OCI-LY3 (cell line): Measurements from ENCODE around the gene RGS6.

Experiments
- H2AFZ ChIP-seq: fragments of 200-600, 300-600 bp; shearing (Covaris generic); 2 replicates; pipeline ENCODE4 v1.6.0; 2014; ENCODE audit warnings: antibody characterized with exemption, low read depth, low read length
- H3K27ac ChIP-seq: fragments of 200-600, 300-600 bp; sonication (generic); 2 replicates; pipeline ENCODE4 v1.5.1; 2014; ENCODE audit warnings: mild to moderate bottlenecking, low read length, moderate library complexity, mixed read lengths
- H3K27me3 ChIP-seq: fragments of 200-600, 300-600 bp; sonication (generic); 2 replicates; pipeline ENCODE4 v1.6.1; 2014; ENCODE audit warnings: low read depth, low read length, mixed read lengths
- H3K36me3 ChIP-seq: fragments of 200-600, 300-600 bp; sonication (generic); replicated peaks from 2 replicates; pipeline ENCODE3; 2014; ENCODE audit warnings: low read depth, low read length, mixed read lengths
- H3K4me1 ChIP-seq: fragments of 300-600, 200-600 bp; sonication (generic); 2 replicates; pipeline ENCODE4 v1.6.1; 2014; ENCODE audit warnings: low read length, mixed read lengths
- H3K4me2 ChIP-seq: fragments of 200-600, 300-600 bp; sonication (generic); 2 replicates; pipeline ENCODE4 v1.6.1; 2014; ENCODE audit warnings: low read length, mixed read lengths
- H3K4me3 ChIP-seq: fragments of 300-600, 200-600 bp; sonication (generic); 2 replicates; pipeline ENCODE4 v1.5.1; 2014; ENCODE audit warnings: antibody characterized with exemption, mild to moderate bottlenecking, low read length, moderate library complexity
- H3K79me2 ChIP-seq: fragments of 300-600, 200-600 bp; shearing (Covaris generic); 2 replicates; pipeline ENCODE4 v1.6.1; 2014; ENCODE audit warnings: mild to moderate bottlenecking, low read length, mixed read lengths
- H3K9ac ChIP-seq: fragments of 300-600, 200-600 bp; shearing (Covaris generic); 2 replicates; pipeline ENCODE4 v1.6.0; 2014; ENCODE audit warnings: mild to moderate bottlenecking, low read length, moderate library complexity
- H3K9me3 ChIP-seq: fragments of 200-600, 300-600 bp; shearing (Covaris generic); 2 replicates; pipeline ENCODE4 v1.6.1; 2014; ENCODE audit warnings: low read length, mixed read lengths; ENCODE audit not compliant: insufficient read depth
- H4K20me1 ChIP-seq: fragments of 200-600, 300-600 bp; sonication (generic); 2 replicates; pipeline ENCODE4 v1.6.1; 2016; ENCODE audit warnings: low read length, mixed read lengths; ENCODE audit not compliant: insufficient read depth
- EZH2phosphoT487 ChIP-seq: fragments of 200-600 bp; shearing (Covaris generic); IDR thresholded peaks from 2 replicates; pipeline ENCODE4 v1.6.1; 2018; ENCODE audit warnings: antibody characterized with exemption, mixed run types, low read depth
- TF ChIP-seq, protein P1 (sequence below): fragments of 200-600, 300-600 bp; sonication (generic); IDR thresholded peaks from 2 replicates; pipeline ENCODE4 v1.5.1; 2014; ENCODE audit warnings: antibody characterized with exemption, low read length, low read depth

Gene RGS6

DNA sequence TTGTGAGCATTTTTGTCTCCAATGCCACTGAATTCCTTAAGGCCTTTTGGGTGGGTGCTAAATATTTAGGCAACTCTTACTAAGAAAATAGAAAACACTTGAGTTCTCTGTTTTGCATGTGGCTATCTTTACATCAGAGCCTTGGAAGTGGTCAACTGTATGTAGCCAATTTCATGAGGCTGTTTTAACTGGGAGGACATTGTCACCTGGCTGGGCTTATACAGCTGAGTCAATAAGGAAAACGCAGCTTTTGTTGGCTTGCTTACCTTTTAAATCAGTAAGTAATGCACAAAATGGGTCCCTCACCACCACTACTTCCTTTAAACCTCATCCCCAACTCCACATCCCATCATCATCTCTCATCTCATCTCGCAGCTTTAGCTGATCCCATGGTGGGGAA is 194.3 kb downstream of the RGS6 start:
- no peaks in the 10 kb centered on the region for H3K9me3 ChIP-seq
- H3K4me2 ChIP-seq = no peak overlapping the region
- no peak for TF ChIP-seq EZH2phosphoT487
- TF ChIP-seq, protein P1, sequence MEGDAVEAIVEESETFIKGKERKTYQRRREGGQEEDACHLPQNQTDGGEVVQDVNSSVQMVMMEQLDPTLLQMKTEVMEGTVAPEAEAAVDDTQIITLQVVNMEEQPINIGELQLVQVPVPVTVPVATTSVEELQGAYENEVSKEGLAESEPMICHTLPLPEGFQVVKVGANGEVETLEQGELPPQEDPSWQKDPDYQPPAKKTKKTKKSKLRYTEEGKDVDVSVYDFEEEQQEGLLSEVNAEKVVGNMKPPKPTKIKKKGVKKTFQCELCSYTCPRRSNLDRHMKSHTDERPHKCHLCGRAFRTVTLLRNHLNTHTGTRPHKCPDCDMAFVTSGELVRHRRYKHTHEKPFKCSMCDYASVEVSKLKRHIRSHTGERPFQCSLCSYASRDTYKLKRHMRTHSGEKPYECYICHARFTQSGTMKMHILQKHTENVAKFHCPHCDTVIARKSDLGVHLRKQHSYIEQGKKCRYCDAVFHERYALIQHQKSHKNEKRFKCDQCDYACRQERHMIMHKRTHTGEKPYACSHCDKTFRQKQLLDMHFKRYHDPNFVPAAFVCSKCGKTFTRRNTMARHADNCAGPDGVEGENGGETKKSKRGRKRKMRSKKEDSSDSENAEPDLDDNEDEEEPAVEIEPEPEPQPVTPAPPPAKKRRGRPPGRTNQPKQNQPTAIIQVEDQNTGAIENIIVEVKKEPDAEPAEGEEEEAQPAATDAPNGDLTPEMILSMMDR = no peak
- no peak overlapping the region for H3K27ac ChIP-seq
- no peaks in the 10 kb centered on the region for H3K79me2 ChIP-seq
- no peaks in the 10 kb centered on the region for H3K4me1 ChIP-seq
- H3K4me3 ChIP-seq = no peak overlapping the region
- H4K20me1 ChIP-seq = no peaks in the 10 kb centered on the region
- H2AFZ ChIP-seq = no peak overlapping the region
- peaks cover 32% of the 10 kb centered on the region for H3K27me3 ChIP-seq
- no peak overlapping the region for H3K9ac ChIP-seq
- no peaks in the 10 kb centered on the region for H3K36me3 ChIP-seq

DNA sequence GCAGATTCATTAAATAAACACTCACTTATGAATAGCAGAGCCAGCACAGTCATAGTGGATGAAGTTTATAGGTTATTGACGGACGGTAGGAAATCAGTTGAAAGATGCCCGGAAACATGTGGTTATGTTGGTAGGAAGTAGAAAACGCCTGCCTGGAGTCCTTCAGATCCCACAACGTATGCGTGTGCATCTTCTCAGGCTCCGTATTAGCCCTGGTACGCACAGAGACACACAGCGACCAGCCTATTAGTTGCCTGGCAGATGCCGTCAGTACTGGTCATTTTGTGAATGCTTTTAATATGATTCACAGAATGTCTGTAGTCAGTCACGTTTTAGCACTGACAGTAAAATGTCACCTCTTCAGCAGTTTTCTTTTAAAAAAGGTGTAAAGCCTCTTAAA is 196.4 kb downstream of the RGS6 start:
- no peaks in the 10 kb centered on the region for H3K36me3 ChIP-seq
- no peaks in the 10 kb centered on the region for H3K4me1 ChIP-seq
- H3K9ac ChIP-seq = no peak overlapping the region
- H3K4me2 ChIP-seq = no peak overlapping the region
- H4K20me1 ChIP-seq = no peaks in the 10 kb centered on the region
- H2AFZ ChIP-seq = no peak overlapping the region
- peaks cover 30% of the 10 kb centered on the region for H3K27me3 ChIP-seq
- H3K4me3 ChIP-seq = no peak overlapping the region
- H3K9me3 ChIP-seq = no peaks in the 10 kb centered on the region
- no peak overlapping the region for H3K27ac ChIP-seq
- no peak for TF ChIP-seq EZH2phosphoT487
- TF ChIP-seq, protein P1 = no peak
- H3K79me2 ChIP-seq = no peaks in the 10 kb centered on the region

DNA sequence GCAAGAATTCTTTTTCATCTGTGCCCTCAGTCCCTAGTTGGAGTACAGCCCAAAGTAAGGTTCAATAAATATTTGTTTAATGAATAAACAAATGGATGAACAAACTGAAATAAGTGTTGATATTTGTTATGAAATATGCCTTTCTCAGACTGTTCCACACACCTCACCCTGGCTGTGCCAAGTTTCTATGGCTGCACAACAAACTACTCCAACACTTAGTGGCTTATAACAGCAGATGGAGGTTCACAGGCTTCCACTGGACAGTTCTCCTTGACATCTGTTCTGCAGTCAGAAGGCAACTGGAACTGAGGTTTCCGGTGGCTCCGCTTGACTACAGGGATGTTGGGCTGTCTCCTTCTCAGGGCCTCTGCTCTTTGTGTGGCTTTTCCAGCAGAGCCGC is 197.1 kb downstream of the RGS6 start:
- H3K27me3 ChIP-seq = peaks cover 30% of the 10 kb centered on the region
- H3K4me3 ChIP-seq = no peak overlapping the region
- no peak for TF ChIP-seq EZH2phosphoT487
- TF ChIP-seq, protein P1 = no peak

DNA sequence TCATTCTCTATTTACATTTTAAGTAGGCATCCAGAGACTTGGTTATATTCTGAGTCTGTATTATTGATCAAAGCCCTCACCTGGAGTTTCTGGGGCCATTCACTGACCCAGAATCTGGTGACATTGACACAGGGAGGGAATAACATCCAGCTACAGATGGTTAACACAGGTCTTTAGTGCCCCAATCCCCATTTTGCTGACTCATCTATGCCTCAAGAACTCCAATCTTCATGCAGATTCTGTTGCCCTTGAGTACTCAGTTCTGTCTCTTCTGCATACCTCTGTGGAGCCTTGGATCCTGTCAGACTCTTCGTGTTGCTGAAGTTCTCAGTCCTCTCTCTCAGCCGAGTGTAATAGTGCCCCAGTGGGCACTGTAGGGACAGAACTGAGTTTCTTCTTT is 208.9 kb downstream of the RGS6 start:
- Histone ChIP-seq H3K4me3 (no peak overlapping the region), H3K27ac (no peak overlapping the region), H3K79me2 (no peaks in the 10 kb centered on the region), H2AFZ (no peak overlapping the region), H3K36me3 (no peaks in the 10 kb centered on the region), H3K4me2 (no peak overlapping the region), H4K20me1 (no peaks in the 10 kb centered on the region), H3K27me3 (peaks cover 7% of the 10 kb centered on the region), H3K9ac (no peak overlapping the region), H3K9me3 (no peaks in the 10 kb centered on the region), H3K4me1 (no peaks in the 10 kb centered on the region)
- TF ChIP-seq, protein P1 = no peak
- TF ChIP-seq EZH2phosphoT487 = no peak

More for the DNA sequence above, 197.1 kb downstream of the RGS6 start:
- Histone ChIP-seq H3K9ac (no peak overlapping the region), H3K79me2 (no peaks in the 10 kb centered on the region), H2AFZ (no peak overlapping the region), H3K27ac (no peak overlapping the region), H3K4me1 (no peaks in the 10 kb centered on the region), H4K20me1 (no peaks in the 10 kb centered on the region), H3K9me3 (no peaks in the 10 kb centered on the region), H3K4me2 (no peak overlapping the region), H3K36me3 (no peaks in the 10 kb centered on the region)
